Effector memory CD8-positive, alpha-beta T cell (primary cell): ENCODE data around the gene AFF1.
A peak's percentile ranks its signal among the peaks of the same experiment; 100 is the strongest.
"Not testable (repeated sequence)": the region's sequence is repeated elsewhere in the genome, so short reads cannot be mapped to it uniquely, and the experiment has no call there.

Source experiments
- ATAC-seq: fragments of 150-1000 bp; cut with Tn5 transposase; replicated peaks from 2 replicates; pipeline ENCODE4 v1.10.0; 2021; ENCODE audit warnings: mild to moderate bottlenecking, moderate library complexity
- DNase-seq, 3 experiments: peaks; one replicate each; pipeline ENCODE4 v3.0.0; 2021
- H3K27ac Mint-ChIP-seq, 2 donors: one replicate each; pipeline ENCODE4 v1.8.0; 2022; ENCODE audit warnings: mild to moderate bottlenecking in 2 of 2, mixed read lengths in 2 of 2, moderate library complexity in 2 of 2
- H3K27me3 Mint-ChIP-seq, 2 donors: one replicate each; pipeline ENCODE4 v1.8.0; 2022; ENCODE audit warnings: mixed read lengths in 2 of 2
- H3K36me3 Mint-ChIP-seq: one replicate; pipeline ENCODE4 v1.8.0; 2022; ENCODE audit warnings: mild to moderate bottlenecking, moderate library complexity, mixed read lengths; ENCODE audit not compliant: insufficient read depth
- H3K4me1 Mint-ChIP-seq, 2 donors: one replicate each; pipeline ENCODE4 v1.8.0; 2022; ENCODE audit warnings: low read depth in 2 of 2, mixed read lengths in 2 of 2
- H3K4me3 Mint-ChIP-seq, 2 donors: one replicate each; pipeline ENCODE4 v1.8.0; 2022; ENCODE audit warnings: mild to moderate bottlenecking in 2 of 2, mixed read lengths in 2 of 2, moderate library complexity in 2 of 2
- H3K9me3 Mint-ChIP-seq, 2 donors: one replicate each; pipeline ENCODE4 v1.8.0; 2022; ENCODE audit warnings: mixed read lengths in 2 of 2

AFF1 gene

GRCh38 chr4:87007528-87008446 lies 73.0 kb downstream of the AFF1 start:
- Mint-ChIP-seq H3K27ac (peak overlapping the region; percentile 97 to 100), H3K36me3 (peaks cover 21% of the 10 kb centered on the region), H3K9me3 (no peaks in the 10 kb centered on the region), H3K4me3 (peak overlapping the region; percentile 90 to 94), H3K4me1 (peaks cover 33 to 55% of the 10 kb centered on the region in 2 donors), H3K27me3 (no peaks in the 10 kb centered on the region)
- ATAC-seq = no peak
- peak in 2 of 3 experiments; percentile 6 to 20 for DNase-seq

- Mint-ChIP-seq H3K27ac (peak overlapping the region in 1 of 2 donors; percentile 50), H3K27me3 (no peaks in the 10 kb centered on the region), H3K4me3 (peak overlapping the region; percentile 23 to 90), H3K9me3 (no peaks in the 10 kb centered on the region), H3K36me3 (peaks cover 21% of the 10 kb centered on the region), H3K4me1 (peaks cover 33 to 65% of the 10 kb centered on the region in 2 donors)
- ATAC-seq (no peak), DNase-seq (no peak)
Measured at GRCh38 chr4:87009095-87009648, 74.4 kb downstream of the AFF1 start.

GRCh38 chr4:87010192-87010591 lies 75.4 kb downstream of the AFF1 start:
- Mint-ChIP-seq H3K36me3 (peaks cover 21% of the 10 kb centered on the region), H3K9me3 (no peaks in the 10 kb centered on the region), H3K4me1 (peaks cover 30 to 72% of the 10 kb centered on the region in 2 donors), H3K4me3 (no peak overlapping the region), H3K27me3 (no peaks in the 10 kb centered on the region), H3K27ac (no peak overlapping the region)
- DNase-seq (no peak), ATAC-seq (no peak)

DNA sequence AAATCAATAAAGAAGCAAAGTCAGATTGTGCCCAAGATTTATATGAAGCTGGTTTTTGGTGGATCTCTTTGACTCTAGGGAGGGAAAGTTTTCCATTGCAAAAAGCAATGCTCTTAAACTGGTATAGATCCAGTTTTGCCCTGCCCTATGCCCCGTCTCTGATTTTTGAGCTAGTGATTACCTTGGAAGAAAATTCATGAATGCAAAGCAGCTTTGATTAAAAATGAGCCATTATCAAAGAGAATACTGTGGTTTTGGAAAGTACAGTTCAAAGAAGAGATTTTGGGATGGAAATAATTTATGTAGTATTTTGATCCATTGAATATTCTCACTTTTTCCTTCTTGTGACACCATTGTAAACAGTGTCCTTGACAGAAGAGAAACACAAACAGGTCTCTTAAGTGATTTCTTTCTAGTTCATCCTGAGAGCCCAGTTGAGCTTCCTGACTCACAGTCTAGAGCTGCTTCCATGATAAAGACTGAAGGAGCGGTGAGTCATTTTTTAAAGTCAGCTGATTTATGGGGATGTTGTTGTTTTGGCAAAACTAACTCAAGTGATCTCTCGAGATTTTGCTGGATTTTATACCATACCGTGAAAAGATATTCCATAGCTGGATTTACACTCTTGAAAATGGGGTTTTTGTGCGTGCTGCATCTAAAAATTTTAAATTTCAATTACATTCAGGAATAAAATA lies 76.7 kb downstream of the AFF1 start:
- Mint-ChIP-seq H3K27me3 (no peaks in the 10 kb centered on the region), H3K4me3 (peak overlapping the region in 1 of 2 donors; percentile 12), H3K36me3 (peaks cover 11% of the 10 kb centered on the region), H3K4me1 (peaks cover 22 to 68% of the 10 kb centered on the region in 2 donors), H3K27ac (no peak overlapping the region), H3K9me3 (no peaks in the 10 kb centered on the region)
- ATAC-seq (no peak), DNase-seq (no peak)

DNA sequence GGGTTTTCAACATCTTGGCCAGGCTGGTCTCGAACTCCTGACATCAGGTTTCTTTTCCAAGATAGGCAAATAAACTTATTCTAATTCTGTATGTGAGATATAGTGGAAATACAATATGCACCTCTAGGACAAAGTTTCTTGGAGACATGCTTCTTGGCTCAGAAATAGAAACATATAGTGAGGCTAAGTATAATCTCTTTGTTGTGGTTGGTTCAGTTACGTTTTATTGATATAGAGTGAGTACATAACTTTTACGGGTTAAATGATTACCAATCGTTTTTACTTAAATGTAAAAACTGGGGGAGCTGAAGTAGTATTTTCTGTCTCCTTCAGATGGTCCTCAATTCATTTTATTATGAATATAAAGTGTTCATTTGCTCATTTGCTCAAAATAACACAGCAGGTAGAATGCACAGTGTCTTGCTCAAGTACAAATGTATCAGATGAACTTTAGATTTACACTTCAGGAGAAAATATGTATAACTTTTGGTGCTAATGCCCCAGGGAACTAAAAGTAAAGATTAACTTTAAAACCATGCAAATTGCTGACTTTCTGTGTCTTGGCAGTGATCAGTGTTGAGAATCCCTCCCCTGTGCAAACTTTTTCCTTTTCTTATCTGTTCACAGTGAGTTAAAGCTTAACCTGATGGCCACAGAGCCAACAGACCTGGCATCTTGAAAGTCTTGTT lies 77.6 kb downstream of the AFF1 start:
- DNase-seq (no peak), ATAC-seq (no peak)
- H3K36me3 Mint-ChIP-seq = peaks cover 5% of the 10 kb centered on the region
- no peak overlapping the region for H3K4me3 Mint-ChIP-seq
- H3K4me1 Mint-ChIP-seq = peaks cover 22 to 68% of the 10 kb centered on the region in 2 donors
- no peaks in the 10 kb centered on the region for H3K27me3 Mint-ChIP-seq
- peak overlapping the region in 1 of 2 donors; percentile 15 for H3K27ac Mint-ChIP-seq
- H3K9me3 Mint-ChIP-seq = no peaks in the 10 kb centered on the region

DNA sequence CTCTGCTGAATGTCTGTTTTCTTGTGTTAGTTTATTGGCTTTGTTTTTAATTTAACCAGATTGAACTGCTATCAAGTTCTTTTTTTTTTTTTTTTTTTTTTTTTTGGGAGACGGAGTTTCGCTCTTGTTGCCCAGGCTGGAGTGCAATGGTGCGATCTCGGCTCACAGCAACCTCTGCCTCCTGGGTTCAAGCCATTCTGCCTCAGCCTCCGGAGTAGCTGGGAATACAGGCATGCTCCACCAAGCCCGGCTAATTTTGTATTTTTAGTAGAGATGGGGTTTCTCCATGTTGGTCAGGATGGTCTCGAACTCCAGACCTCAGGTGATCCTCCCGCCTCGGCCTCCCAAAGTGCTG lies 78.1 kb downstream of the AFF1 start:
- not testable (repeated sequence) for H3K4me3 Mint-ChIP-seq, DNase-seq, ATAC-seq, H3K9me3 Mint-ChIP-seq, H3K36me3 Mint-ChIP-seq, H3K27me3 Mint-ChIP-seq, H3K27ac Mint-ChIP-seq
- peaks cover 19 to 65% of the 10 kb centered on the region in 2 donors for H3K4me1 Mint-ChIP-seq

DNA sequence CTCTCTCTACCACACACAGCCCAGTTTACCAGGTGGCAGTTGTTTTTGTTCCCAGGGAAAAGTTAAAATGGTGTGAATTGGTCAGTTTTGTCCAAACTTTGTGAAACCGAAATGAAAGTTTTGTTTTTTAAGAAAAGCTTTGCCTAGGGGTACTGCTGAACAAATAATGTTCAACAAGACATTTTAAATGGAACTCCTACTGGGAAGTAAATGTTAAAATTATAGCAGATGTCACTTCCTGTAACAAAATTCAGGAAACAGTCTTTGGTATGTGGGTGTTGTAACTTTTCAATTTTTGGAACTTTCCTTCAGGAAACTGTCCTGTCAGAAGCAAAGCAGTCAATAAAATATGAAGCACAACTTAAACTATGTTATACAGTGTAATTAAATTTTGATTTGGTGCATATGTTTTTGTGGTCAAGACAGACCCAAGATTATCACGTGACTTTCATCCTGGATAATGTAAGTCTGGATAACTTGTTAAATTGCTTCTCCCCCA lies 79.5 kb downstream of the AFF1 start:
- H3K4me3 Mint-ChIP-seq = no peak overlapping the region
- DNase-seq (no peak), ATAC-seq (no peak)
- no peaks in the 10 kb centered on the region for H3K9me3 Mint-ChIP-seq
- no peak overlapping the region for H3K27ac Mint-ChIP-seq
- no peaks in the 10 kb centered on the region for H3K27me3 Mint-ChIP-seq
- no peaks in the 10 kb centered on the region for H3K36me3 Mint-ChIP-seq
- peaks cover 23 to 65% of the 10 kb centered on the region in 2 donors for H3K4me1 Mint-ChIP-seq

DNA sequence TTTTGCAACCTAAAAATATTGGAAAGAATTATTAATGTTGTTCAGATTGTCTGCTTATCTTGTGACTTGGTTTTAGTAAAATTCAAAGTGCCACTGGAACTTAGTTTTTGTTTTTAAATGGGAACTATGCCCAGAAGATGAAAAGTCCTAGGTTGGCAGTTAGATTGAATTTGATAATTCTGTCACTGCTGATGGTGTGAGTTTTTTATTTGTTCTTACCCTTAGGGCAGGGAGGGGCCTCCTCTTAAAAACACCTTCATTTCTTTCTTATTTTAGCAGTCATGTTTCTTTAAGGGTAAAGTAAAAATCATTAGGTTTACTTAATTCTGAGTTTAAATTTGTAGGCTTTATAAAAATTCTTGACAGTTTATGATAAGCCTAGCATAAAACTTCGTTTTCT lies 80.6 kb downstream of the AFF1 start:
- Mint-ChIP-seq H3K9me3 (no peaks in the 10 kb centered on the region), H3K4me3 (no peak overlapping the region), H3K27ac (peak overlapping the region in 1 of 2 donors; percentile 44), H3K36me3 (no peaks in the 10 kb centered on the region), H3K4me1 (peaks cover 28 to 64% of the 10 kb centered on the region in 2 donors), H3K27me3 (no peaks in the 10 kb centered on the region)
- ATAC-seq (no peak), DNase-seq (no peak)

DNA sequence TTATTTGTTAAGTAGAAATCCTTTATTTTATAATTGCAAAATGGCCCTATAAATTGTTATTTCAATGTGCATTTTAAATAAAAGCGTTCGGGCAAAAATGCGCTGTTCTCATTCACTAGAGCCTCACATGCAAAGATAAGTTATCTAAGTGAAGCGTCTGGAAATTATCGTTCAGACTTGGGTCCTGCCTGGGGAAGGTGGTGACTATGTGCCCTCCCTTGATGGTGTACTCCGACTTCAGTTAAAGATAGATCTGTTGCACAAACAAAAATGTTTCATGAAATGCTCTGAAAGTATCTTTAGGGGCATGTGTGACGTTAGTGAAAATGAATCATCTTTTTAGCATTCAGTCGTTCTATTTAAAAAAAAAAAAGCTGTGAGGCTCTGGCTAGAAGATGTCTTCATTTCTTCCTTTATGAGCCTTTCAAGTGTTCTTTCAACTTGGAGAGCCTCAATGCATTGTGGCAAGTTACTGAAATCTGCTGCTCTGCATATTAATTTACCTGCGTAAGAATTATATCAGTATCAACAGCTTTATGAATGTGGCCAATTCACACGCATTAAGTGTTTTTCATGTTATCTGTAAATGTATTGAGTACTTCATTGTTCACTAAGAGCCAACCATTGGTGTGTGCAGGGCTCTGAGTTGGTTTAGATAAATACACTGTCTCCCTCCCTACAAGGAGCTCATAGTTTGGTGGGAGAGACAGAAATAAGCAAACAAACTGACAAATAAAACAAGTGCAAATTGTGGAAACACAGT lies 83.0 kb downstream of the AFF1 start:
- peaks cover 37 to 60% of the 10 kb centered on the region in 2 donors for H3K4me1 Mint-ChIP-seq
- no peaks in the 10 kb centered on the region for H3K9me3 Mint-ChIP-seq
- DNase-seq (no peak), ATAC-seq (no peak)
- peak overlapping the region in 1 of 2 donors; percentile 1 for H3K4me3 Mint-ChIP-seq
- H3K36me3 Mint-ChIP-seq = peaks cover 4% of the 10 kb centered on the region
- H3K27ac Mint-ChIP-seq = peak overlapping the region; percentile 7 to 59
- no peaks in the 10 kb centered on the region for H3K27me3 Mint-ChIP-seq

GRCh38 chr4:87018753-87019152 lies 83.9 kb downstream of the AFF1 start:
- no peaks in the 10 kb centered on the region for H3K9me3 Mint-ChIP-seq
- no peak for ATAC-seq

GRCh38 chr4:87019246-87019791 lies 84.5 kb downstream of the AFF1 start:
- Mint-ChIP-seq H3K4me1 (peaks cover 46 to 58% of the 10 kb centered on the region in 2 donors), H3K36me3 (peaks cover 4% of the 10 kb centered on the region), H3K27ac (peak overlapping the region in 1 of 2 donors; percentile 32), H3K27me3 (no peaks in the 10 kb centered on the region), H3K4me3 (no peak overlapping the region), H3K9me3 (no peaks in the 10 kb centered on the region)
- no peak for ATAC-seq
- DNase-seq = no peak

More at GRCh38 chr4:87018753-87019152, 83.9 kb downstream of the AFF1 start:
- H3K36me3 Mint-ChIP-seq = peaks cover 4% of the 10 kb centered on the region
- no peaks in the 10 kb centered on the region for H3K27me3 Mint-ChIP-seq
- H3K4me1 Mint-ChIP-seq = peaks cover 42 to 58% of the 10 kb centered on the region in 2 donors
- no peak overlapping the region for H3K4me3 Mint-ChIP-seq
- DNase-seq = no peak
- H3K27ac Mint-ChIP-seq = peak overlapping the region in 1 of 2 donors; percentile 59

GRCh38 chr4:87019898-87020297 lies 85.1 kb downstream of the AFF1 start:
- peaks cover 4% of the 10 kb centered on the region for H3K36me3 Mint-ChIP-seq
- H3K4me1 Mint-ChIP-seq = peaks cover 48 to 58% of the 10 kb centered on the region in 2 donors
- no peak overlapping the region for H3K4me3 Mint-ChIP-seq
- no peaks in the 10 kb centered on the region for H3K27me3 Mint-ChIP-seq
- DNase-seq = no peak
- no peak for ATAC-seq
- no peaks in the 10 kb centered on the region for H3K9me3 Mint-ChIP-seq
- H3K27ac Mint-ChIP-seq = peak overlapping the region in 1 of 2 donors; percentile 32
